EL (cell line): ENCODE measurements around the gene SLC16A2.

Experiments
- DNase-seq: peaks from one replicate; pipeline ENCODE4 v3.0.0-alpha.2; 2016

SLC16A2 gene

GRCh38 chrX:74421036-74421739 lies at the start of gene SLC16A2:
Gene SLC16A2 (plus strand): TSS chrX:74421493. CDS start chrX:74421638, 145 bp downstream.
- peak; percentile 84 for DNase-seq

DNA sequence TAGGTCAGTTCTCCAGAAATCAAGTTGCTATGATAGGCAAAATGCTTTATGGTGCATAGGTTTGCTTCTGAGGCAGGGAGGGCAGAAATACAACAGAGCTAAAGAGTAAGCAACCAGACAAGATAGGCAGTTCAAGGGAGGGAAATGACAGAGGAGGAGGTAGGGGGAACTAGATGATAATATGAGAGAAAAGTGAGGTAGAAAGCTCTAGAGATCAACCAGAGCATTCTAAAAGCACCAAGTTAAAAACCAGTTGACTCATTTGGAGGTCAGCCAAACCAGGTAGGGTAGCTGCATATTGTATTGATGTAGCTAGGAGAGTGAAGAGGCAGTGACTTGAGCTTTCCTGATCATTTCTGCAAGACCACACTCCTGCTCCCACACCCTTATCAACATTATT lies 49.0 kb upstream of the SLC16A2 start:
- DNase-seq: no peak

DNA sequence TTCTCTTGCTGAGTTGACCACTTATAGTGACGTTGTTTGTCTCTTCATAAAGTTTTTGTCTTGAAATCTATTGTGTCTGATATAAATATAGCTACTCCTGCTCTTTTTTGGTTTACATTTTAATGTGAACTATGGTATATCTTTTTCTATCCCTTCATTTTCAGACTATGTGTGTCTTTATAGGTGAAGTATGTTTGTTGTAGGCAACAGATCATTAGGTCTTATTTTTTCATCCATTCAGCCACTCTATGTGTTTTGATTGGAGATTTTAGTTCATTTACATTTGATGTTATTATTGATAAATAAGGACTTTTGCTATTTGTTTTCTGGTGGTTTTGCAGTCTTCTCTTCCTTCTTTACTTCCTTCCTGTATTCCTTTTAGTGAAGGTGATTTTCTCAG lies 44.0 kb upstream of the SLC16A2 start:
- DNase-seq: no peak

- DNase-seq: peak; percentile 88
Measured at GRCh38 chrX:74382613-74383012, 38.7 kb upstream of the SLC16A2 start.

DNA sequence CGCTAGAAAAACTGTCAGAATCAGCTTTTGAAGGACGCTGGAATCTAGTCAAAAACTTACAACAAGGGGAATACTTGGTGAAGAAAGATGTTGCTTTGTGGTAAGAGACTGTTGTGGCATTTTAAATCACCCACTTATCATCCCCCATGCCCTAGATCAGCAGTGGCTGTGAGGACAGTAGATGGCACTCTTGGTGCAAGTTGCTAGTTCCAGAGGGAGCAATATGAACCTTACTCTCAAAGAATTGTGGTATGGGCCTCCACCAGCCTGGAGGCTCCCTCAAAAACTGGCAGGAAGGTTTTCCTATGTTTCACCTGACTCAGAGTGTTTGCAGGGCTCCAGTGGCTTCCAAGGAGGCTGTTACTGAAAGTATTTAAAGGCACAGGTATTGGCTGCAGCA lies 37.7 kb upstream of the SLC16A2 start:
- peak; percentile 56 for DNase-seq

- DNase-seq: peak; percentile 38
Measured at GRCh38 chrX:74389016-74389722, 32.1 kb upstream of the SLC16A2 start.

- no peak for DNase-seq
Measured at GRCh38 chrX:74395556-74395955, 25.7 kb upstream of the SLC16A2 start.

DNA sequence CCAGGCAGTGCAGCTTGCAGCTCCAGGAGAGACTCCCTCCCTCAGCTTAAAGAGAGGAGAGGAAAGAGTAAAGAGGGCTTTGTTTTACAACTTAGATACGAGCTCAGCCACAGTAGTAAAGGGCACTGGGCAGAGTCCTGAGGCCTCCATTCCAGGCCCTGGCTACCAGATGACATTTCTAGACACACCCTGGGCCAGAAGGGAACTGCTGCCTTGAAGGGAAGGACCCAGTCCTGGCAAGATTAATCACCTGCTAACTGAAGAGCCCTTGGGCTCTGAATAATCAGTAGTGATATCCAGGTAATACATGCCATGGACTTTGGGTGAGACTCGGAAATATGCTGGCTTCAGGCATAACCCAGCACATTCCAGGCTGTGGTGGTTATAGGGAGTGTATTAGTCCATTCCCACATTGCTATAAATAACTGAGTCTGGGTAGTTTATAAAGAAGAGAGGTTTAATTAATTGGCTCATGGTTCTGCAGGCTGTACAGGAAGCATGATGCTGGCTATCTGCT lies 15.3 kb upstream of the SLC16A2 start:
- no peak for DNase-seq

GRCh38 chrX:74408304-74408703 lies 13.0 kb upstream of the SLC16A2 start:
- no peak for DNase-seq

DNA sequence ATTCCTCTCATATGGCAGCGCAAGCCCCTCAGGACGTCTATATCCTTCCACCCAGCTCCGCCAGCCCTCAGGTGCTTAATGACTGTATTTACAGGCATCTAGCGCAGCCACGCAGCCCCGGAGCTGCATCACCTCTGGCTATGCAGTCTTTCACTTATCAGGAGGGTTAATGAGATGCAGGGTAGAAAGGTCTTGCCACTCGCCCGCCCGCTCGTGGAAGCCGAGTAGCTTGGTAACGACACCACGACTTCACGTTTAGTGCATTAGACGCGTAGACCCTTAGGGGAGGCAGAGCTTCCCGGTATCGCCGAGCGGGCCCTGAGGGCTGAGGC lies 1.5 kb upstream of the SLC16A2 start:
- peak; percentile 14 for DNase-seq

GRCh38 chrX:74420196-74421035 lies 877 bp upstream of the SLC16A2 start:
- peak; percentile 69 for DNase-seq

DNA sequence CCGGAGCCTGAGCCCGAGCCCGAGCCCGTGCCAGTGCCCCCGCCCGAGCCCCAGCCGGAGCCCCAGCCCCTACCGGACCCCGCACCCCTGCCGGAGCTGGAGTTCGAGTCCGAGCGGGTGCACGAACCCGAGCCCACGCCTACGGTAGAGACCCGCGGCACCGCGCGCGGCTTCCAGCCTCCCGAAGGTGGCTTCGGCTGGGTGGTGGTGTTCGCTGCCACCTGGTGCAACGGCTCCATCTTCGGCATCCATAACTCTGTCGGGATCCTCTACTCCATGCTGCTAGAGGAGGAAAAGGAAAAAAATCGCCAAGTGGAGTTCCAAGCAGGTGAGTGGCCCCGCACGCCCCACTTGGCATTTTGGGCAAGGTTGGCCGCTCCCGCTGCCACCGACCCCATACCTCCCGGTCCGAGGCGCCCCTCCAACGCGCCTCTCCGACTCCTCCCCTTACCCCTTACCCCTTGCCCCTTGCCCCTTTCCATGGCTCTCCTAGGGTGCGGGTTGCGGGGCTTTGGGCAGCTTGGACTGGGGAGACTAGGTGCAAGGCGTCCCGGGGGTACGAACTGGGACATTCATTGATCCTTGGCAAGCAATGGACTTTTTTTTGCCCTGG lies 553 bp downstream of the SLC16A2 start:
- peak; percentile 5 for DNase-seq

- peak; percentile 71 for DNase-seq
Measured at GRCh38 chrX:74422576-74423288, 1.4 kb downstream of the SLC16A2 start.

GRCh38 chrX:74423289-74423998 lies 2.2 kb downstream of the SLC16A2 start:
- DNase-seq: no peak

GRCh38 chrX:74426071-74426470 lies 4.8 kb downstream of the SLC16A2 start:
- no peak for DNase-seq

DNA sequence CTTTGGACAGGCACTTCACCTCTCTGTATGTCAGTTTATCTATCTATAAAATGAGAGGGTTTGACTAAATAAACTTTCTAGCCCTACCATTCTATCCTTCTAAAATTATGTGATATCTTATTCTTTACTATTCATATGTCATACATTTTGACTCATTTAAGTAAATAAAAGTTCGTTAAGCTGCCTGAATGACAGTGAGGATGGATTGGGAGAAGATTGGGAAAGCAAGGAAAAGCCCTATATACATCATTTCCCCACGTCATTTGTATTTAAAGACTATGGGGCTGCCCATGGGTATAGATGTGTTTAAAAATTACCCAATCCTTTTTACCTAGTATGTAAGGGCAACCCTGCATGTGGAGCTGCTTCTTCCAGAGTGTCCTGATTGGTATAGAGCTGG lies 5.3 kb downstream of the SLC16A2 start:
- DNase-seq: no peak

- DNase-seq: no peak
Measured at GRCh38 chrX:74431797-74432196, 10.5 kb downstream of the SLC16A2 start.

DNA sequence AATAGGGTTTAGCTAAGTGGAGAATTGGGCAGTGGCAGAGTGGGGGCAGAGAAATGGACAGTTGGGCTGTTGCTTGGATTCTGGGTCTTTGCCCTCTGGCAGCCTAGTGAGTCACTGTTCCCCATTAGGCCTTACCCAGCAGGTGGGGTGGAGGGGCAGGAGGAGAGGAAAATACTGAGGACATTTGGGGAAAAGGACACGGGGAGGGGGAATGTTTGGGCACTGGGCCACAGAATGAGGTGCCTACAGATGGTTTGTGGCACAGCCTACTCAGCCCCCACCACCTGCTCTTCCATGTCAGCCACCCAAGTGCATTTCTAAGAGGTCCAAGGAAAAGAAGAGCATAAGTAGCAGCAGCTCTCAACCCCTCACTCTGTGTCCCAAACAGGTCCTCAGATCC lies 13.0 kb downstream of the SLC16A2 start:
- DNase-seq: no peak

- DNase-seq: no peak
Measured at GRCh38 chrX:74437530-74437929, 16.2 kb downstream of the SLC16A2 start.

- no peak for DNase-seq
Measured at GRCh38 chrX:74438764-74439163, 17.5 kb downstream of the SLC16A2 start.

DNA sequence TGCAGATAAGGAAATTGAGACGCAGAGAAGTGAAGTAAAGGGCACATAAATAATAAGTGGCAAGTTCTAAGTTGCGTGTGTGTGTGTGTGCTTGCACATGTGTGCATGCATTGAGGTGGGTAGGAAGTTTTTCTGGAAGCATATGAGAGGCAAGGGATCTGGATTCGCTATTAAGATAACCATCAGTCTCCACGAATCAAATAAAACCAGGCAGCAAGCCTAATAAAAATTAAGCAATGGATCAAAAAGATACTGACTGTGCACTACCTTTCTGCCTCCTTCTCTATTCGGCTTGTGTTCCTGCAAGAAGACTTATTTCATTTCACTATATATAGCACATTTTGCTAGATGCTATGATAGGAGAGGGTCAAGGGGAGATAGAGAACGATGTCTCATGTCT lies 23.8 kb downstream of the SLC16A2 start:
- DNase-seq: no peak

- no peak for DNase-seq
Measured at GRCh38 chrX:74446876-74447275, 25.6 kb downstream of the SLC16A2 start.
